Aorta (tissue), 5 donors: Measurements from ENCODE around the gene RUBCN. TPM values are rescaled to one million over a fixed set of nuclear protein-coding genes. Genes with fewer than 3 reads are reported as not detected.

Experiments used
- ATAC-seq: fragments of 200-7000 bp; cut with Tn5 transposase; one replicate; pipeline ENCODE4 v1.9.1; 2022; ENCODE audit warnings: moderate library complexity; ENCODE audit not compliant: low FRiP score
- DNase-seq, 2 donors: peaks; one replicate each; pipeline ENCODE4 v3.0.0-alpha.2; 2020
- H3K27ac ChIP-seq, 2 donors: one replicate each; pipeline ENCODE4 v1.5.1; 2013; ENCODE audit warnings: low read length in 2 of 2, mild to moderate bottlenecking in 2 of 2, moderate library complexity in 2 of 2, control low read depth in 1 of 2, inconsistent platforms in 1 of 2, low read depth in 1 of 2
- H3K27me3 ChIP-seq, 2 donors: one replicate each; pipeline ENCODE4 v1.6.1; 2013; ENCODE audit warnings: control low read depth in 1 of 2, low read length in 1 of 2, mild to moderate bottlenecking in 1 of 2, moderate library complexity in 1 of 2; ENCODE audit not compliant: insufficient read depth in 2 of 2, control insufficient read depth in 1 of 2
- H3K36me3 ChIP-seq, 2 donors: one replicate each; pipeline ENCODE4 v1.6.1; 2013; ENCODE audit warnings: control low read depth in 1 of 2, low read length in 1 of 2, mild to moderate bottlenecking in 1 of 2; ENCODE audit not compliant: insufficient read depth in 2 of 2, control insufficient read depth in 1 of 2
- H3K4me1 ChIP-seq, 2 donors: one replicate each; pipeline ENCODE4 v1.6.1; 2013; ENCODE audit warnings: low read length in 2 of 2, control low read depth in 1 of 2, mild to moderate bottlenecking in 1 of 2, moderate library complexity in 1 of 2; ENCODE audit not compliant: insufficient read depth in 2 of 2, control insufficient read depth in 1 of 2
- H3K4me3 ChIP-seq, 2 donors: one replicate each; pipeline ENCODE4 v1.5.1; 2013; ENCODE audit warnings: low read length in 2 of 2, control low read depth in 1 of 2, mild to moderate bottlenecking in 1 of 2
- H3K9me3 ChIP-seq: one replicate; pipeline ENCODE4 v1.6.1; 2013; ENCODE audit warnings: mild to moderate bottlenecking, low read length; ENCODE audit not compliant: control insufficient read depth
- WGBS, 2 donors: extraction: QIAGEN DNeasy Blood & Tissue Kit; methylation state at CpG; one replicate each; pipeline ENCODE4 v1.1.7; 2013; 5-methylcytosine and 5-hydroxymethylcytosine counted together
- intact Hi-C, 2 donors: fragments of 100-400 bp; cut with DNase I; formaldehyde crosslinking; loops; one replicate each; pipeline versions ENCODE4 v1.14.2 to v1.15.0; 2022
- long read RNA-seq, 2 donors: library from polyadenylated mRNA; unstranded; transcript quantifications; one replicate each; pipeline ENCODE4 v2.0.0, GENCODE V29; 2020 to 2021
- polyA plus RNA-seq, 2 donors: library from polyadenylated mRNA; stranded (reverse); fragments of 200-250 nt; gene quantifications; one replicate each; pipeline ENCODE4 v1.2.3, GENCODE V29; 2013
- total RNA-seq, 2 donors: library from RNA; stranded (reverse); fragmentation: NEBNext Ultra II Directional; extraction: Animal tissue kit (Norgen Biotek cat#: 25700); gene quantifications; one replicate each; pipeline ENCODE4 v1.2.1, GENCODE V29; 2021
- donor health status: healthy with polysubstance abuse.
- donor health status: Bipolar disorder and iron deficiency.
- donor health status: DM: no; HTN: no; CAD: no.
- donor health status: DM: no; HTN: no; CAD: no.
- donor health status: DM: yes; HTN: yes; CAD: no.

Gene RUBCN
- 10 to 100 TPM; 38.2 to 41.1 TPM for total RNA-seq
- 10 to 100 TPM in 1 of 2 donors, 1 to 10 TPM in 1; 6.9 to 14.3 TPM for polyA plus RNA-seq
- long read RNA-seq, donor 1, partial matches to known transcripts, result 1 of 14 reads
- long read RNA-seq, donor 1, other reads (novel, unspliced or antisense), result 12 of 14 reads
- long read RNA-seq, donor 2, partial matches to known transcripts, result 0 of 5 reads
- long read RNA-seq, donor 2, other reads (novel, unspliced or antisense), result 3 of 5 reads

GRCh38 chr3:197736491-197737318 is at the start of gene RUBCN:
Gene RUBCN, minus strand, starts transcription at chr3:197736904. Its CDS starts 185 bp downstream, at chr3:197736719.
- WGBS, 2 donors, result 0 to 1% methylated on average over 85 to 92 of the region's 92 CpGs
- DNase-seq (peak; percentile 97 to 98), ATAC-seq (peak; percentile 100)
- Histone ChIP-seq H3K4me3 (peak within 1 kb of the TSS; percentile 67 to 83), H3K9me3 (no peaks in the 10 kb centered on the region), H3K27me3 (no peaks in the 10 kb centered on the region), H3K27ac (peak within 1 kb of the TSS in 1 of 2 donors; percentile 80), H3K36me3 (no peaks in the 10 kb centered on the region), H3K4me1 (no peaks in the 10 kb centered on the region)
- intact Hi-C loops, result loop anchor here in 1 of 2 donors (5.0 kb wide), 1 partner anchor 59 kb away; no protein-coding TSS in a partner anchor

DNA sequence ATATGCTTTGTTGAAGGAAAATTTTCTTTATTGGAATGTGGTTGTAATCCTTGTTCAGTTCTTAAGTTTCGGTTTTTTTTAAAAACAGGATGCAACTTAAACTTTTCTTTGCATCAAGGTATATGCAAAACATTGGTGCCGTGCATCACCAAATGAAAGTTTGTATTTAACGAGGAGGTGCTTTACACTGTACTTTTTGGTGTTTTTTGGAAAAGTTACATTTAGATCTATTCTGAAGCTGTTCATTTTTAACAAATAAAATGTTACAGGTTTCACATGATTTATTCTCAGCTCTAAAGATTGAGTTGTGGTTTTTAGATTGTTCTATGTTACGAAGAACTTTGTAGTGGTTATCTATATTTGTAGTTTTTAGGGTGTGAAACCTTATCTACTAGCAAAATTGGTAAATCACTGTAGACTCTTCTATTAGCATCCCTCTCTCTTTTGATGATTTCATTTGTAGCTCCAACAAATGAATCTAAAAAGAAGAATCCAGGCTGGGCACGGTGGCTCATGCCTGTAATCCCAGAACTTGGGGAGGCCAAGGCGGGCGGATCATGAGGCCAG is 47.4 kb upstream of the RUBCN start:
- no peak overlapping the region for H3K27ac ChIP-seq
- H3K4me1 ChIP-seq, result no peaks in the 10 kb centered on the region
- ATAC-seq (no peak), DNase-seq (no peak)
- intact Hi-C loops, result no loop called here
- no peaks in the 10 kb centered on the region for H3K27me3 ChIP-seq
- no peak overlapping the region for H3K4me3 ChIP-seq
- peaks cover 4 to 6% of the 10 kb centered on the region in 2 donors for H3K36me3 ChIP-seq
- no peaks in the 10 kb centered on the region for H3K9me3 ChIP-seq
- WGBS, 2 donors, result 97 to 98% methylated on average over 7 of the region's 7 CpGs

DNA sequence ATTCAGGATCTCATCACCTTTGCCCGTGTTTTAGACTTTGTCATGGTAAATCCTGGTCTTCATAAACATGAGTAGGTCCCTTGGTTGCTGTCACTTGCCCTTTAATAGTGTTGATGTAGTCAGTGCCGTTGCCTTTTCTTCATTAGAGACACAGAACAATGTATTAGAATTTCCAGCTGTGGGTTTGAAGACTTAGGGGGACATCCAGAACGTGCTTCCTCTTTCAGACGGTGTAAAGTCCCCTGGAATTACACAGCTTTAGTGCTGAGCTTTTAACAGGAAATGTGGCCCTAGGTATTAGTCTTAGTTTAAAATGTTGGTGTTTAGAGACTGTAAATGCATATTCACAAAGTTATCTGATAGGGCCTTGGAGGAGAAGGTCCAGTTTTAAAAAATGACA is 45.5 kb upstream of the RUBCN start:
- no peaks in the 10 kb centered on the region for H3K27me3 ChIP-seq
- H3K4me3 ChIP-seq, result no peak overlapping the region
- WGBS, 2 donors, result 80 to 83% methylated on average over 4 of the region's 4 CpGs
- no peaks in the 10 kb centered on the region for H3K4me1 ChIP-seq
- H3K9me3 ChIP-seq, result no peaks in the 10 kb centered on the region
- no peak overlapping the region for H3K27ac ChIP-seq
- intact Hi-C loops, result no loop called here
- peaks cover 6 to 8% of the 10 kb centered on the region in 2 donors for H3K36me3 ChIP-seq
- no peak for ATAC-seq
- DNase-seq, result no peak

- no peak overlapping the region for H3K27ac ChIP-seq
- H3K9me3 ChIP-seq, result no peaks in the 10 kb centered on the region
- no peaks in the 10 kb centered on the region for H3K27me3 ChIP-seq
- DNase-seq, result no peak
- peaks cover 3 to 15% of the 10 kb centered on the region in 2 donors for H3K36me3 ChIP-seq
- intact Hi-C loops, result no loop called here
- no peak for ATAC-seq
- H3K4me1 ChIP-seq, result no peaks in the 10 kb centered on the region
- 77 to 78% methylated on average over 7 of the region's 7 CpGs for WGBS, 2 donors
- H3K4me3 ChIP-seq, result no peak overlapping the region
These were observed 38.6 kb upstream of the RUBCN start for GRCh38 chr3:197775317-197775716.

GRCh38 chr3:197761784-197762183 is 25.1 kb upstream of the RUBCN start:
- Histone ChIP-seq H3K4me3 (no peak overlapping the region), H3K27me3 (no peaks in the 10 kb centered on the region), H3K27ac (no peak overlapping the region), H3K9me3 (no peaks in the 10 kb centered on the region), H3K36me3 (no peaks in the 10 kb centered on the region), H3K4me1 (no peaks in the 10 kb centered on the region)
- DNase-seq (no peak), ATAC-seq (no peak)
- intact Hi-C loops, result no loop called here

GRCh38 chr3:197758512-197758911 is 21.8 kb upstream of the RUBCN start:
- no peak overlapping the region for H3K27ac ChIP-seq
- H3K27me3 ChIP-seq, result no peaks in the 10 kb centered on the region
- 93 to 97% methylated on average over 4 of the region's 4 CpGs for WGBS, 2 donors
- DNase-seq (no peak), ATAC-seq (no peak)
- H3K4me1 ChIP-seq, result no peaks in the 10 kb centered on the region
- no peaks in the 10 kb centered on the region for H3K9me3 ChIP-seq
- no peak overlapping the region for H3K4me3 ChIP-seq
- intact Hi-C loops, result loop anchor here in 1 of 2 donors (10.0 kb wide), 1 partner anchor 46 kb away; no protein-coding TSS in a partner anchor
- H3K36me3 ChIP-seq, result no peaks in the 10 kb centered on the region

- H3K27me3 ChIP-seq, result no peaks in the 10 kb centered on the region
- intact Hi-C loops, result loop anchor here in 1 of 2 donors (10.0 kb wide), 1 partner anchor 48 kb away; no protein-coding TSS in a partner anchor
- H3K9me3 ChIP-seq, result no peaks in the 10 kb centered on the region
- ATAC-seq (no peak), DNase-seq (no peak)
- peaks cover 0 to 3% of the 10 kb centered on the region in 2 donors for H3K4me1 ChIP-seq
- H3K4me3 ChIP-seq, result no peak overlapping the region
- no peak overlapping the region for H3K27ac ChIP-seq
- no peaks in the 10 kb centered on the region for H3K36me3 ChIP-seq
- WGBS, 2 donors, result 79% methylated on average over 3 of the region's 3 CpGs
These were observed 20.0 kb upstream of the RUBCN start for GRCh38 chr3:197756704-197757103.

DNA sequence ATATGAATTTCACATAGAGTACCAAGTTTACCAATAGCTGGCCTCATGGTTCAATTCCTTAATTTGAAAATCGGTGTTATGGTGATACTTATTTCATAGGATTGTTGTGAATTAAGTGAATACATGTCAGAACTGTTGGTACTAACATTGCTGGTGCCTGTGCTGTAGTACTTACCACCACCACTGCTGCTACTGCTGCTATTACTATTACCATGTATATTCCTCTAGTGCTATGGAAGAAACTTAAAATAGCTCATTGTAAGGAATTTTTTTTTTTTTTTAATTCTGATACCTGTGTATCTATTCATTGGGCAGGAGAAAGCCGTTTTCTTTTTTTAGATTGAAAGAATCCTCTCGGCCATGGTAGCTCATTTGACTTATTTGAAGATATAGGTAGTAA is 16.6 kb upstream of the RUBCN start:
- Histone ChIP-seq H3K27me3 (no peaks in the 10 kb centered on the region), H3K9me3 (no peaks in the 10 kb centered on the region), H3K27ac (no peak overlapping the region), H3K4me3 (no peak overlapping the region), H3K36me3 (no peaks in the 10 kb centered on the region), H3K4me1 (peaks cover 0 to 3% of the 10 kb centered on the region in 2 donors)
- intact Hi-C loops, result loop anchor here (5.0 to 10.0 kb wide), 2 partner anchors 39 to 52 kb away; partner anchors contain the start of gene LRCH3 (in 1 of the 2)
- WGBS, 2 donors, result 88 to 94% methylated on average over 3 of the region's 3 CpGs
- no peak for DNase-seq
- no peak for ATAC-seq
